HL-60/S4 treated with phorbol 12-myristate 13-acetate at 8.2 ng/mL for 4 days and 3 days (cell line): ENCODE measurements around the gene CLEC4A.
"Not testable (repeated sequence)": the region's sequence is repeated elsewhere in the genome, so short reads cannot be mapped to it uniquely, and the experiment has no call there.

Experiments used
- in situ Hi-C: fragments of 300-500 bp; cut with MboI; formaldehyde crosslinking; loops from 2 replicates; pipeline ENCODE4 v1.15.0; 2022; ENCODE audit warnings: low sequenced_read_pairs

The CLEC4A gene

GRCh38 chr12:8123124-8123912, at the start of gene CLEC4A:
Gene CLEC4A (plus strand): TSS chr12:8123617. CDS start chr12:8123879, 262 bp downstream.
- in situ Hi-C loops: loop anchor here (25.0 kb wide), 1 partner anchor 114 kb away; the partner anchor contains the start of gene FAM90A1

- in situ Hi-C loops: no loop called here
Observed at GRCh38 chr12:8075935-8076334, 47.5 kb upstream of the CLEC4A start.

- in situ Hi-C loops: no loop called here
Observed at GRCh38 chr12:8076366-8076765, 47.1 kb upstream of the CLEC4A start.

GRCh38 chr12:8077207-8077606, 46.2 kb upstream of the CLEC4A start:
- in situ Hi-C loops: no loop called here

- in situ Hi-C loops: no loop called here
Observed at GRCh38 chr12:8078398-8078797, 45.0 kb upstream of the CLEC4A start.

GRCh38 chr12:8078916-8079315, 44.5 kb upstream of the CLEC4A start:
- in situ Hi-C loops: no loop called here

- in situ Hi-C loops: no loop called here
Observed at GRCh38 chr12:8080120-8080519, 43.3 kb upstream of the CLEC4A start.

GRCh38 chr12:8081251-8081920, 42.0 kb upstream of the CLEC4A start:
- in situ Hi-C loops: no loop called here

- in situ Hi-C loops: no loop called here
Observed at GRCh38 chr12:8082808-8083100, 40.7 kb upstream of the CLEC4A start.

GRCh38 chr12:8084351-8084750, 39.1 kb upstream of the CLEC4A start:
- in situ Hi-C loops: not testable (repeated sequence)

- in situ Hi-C loops: no loop called here
Observed at GRCh38 chr12:8087666-8088065, 35.8 kb upstream of the CLEC4A start.

- in situ Hi-C loops: no loop called here
Observed at GRCh38 chr12:8088574-8088973, 34.8 kb upstream of the CLEC4A start.

- in situ Hi-C loops: not testable (repeated sequence)
Observed at GRCh38 chr12:8089277-8089676, 34.1 kb upstream of the CLEC4A start.

- in situ Hi-C loops: no loop called here
Observed at GRCh38 chr12:8089716-8090115, 33.7 kb upstream of the CLEC4A start.

GRCh38 chr12:8093291-8093690, 30.1 kb upstream of the CLEC4A start:
- in situ Hi-C loops: no loop called here

- in situ Hi-C loops: no loop called here
Observed at GRCh38 chr12:8096281-8096915, 27.0 kb upstream of the CLEC4A start.

- in situ Hi-C loops: no loop called here
Observed at GRCh38 chr12:8099235-8099634, 24.2 kb upstream of the CLEC4A start.

GRCh38 chr12:8108808-8109398, 14.5 kb upstream of the CLEC4A start:
- in situ Hi-C loops: loop anchor here (25.0 kb wide), 1 partner anchor 128 kb away; the partner anchor contains the start of gene FAM90A1

- in situ Hi-C loops: loop anchor here (25.0 kb wide), 1 partner anchor 124 kb away; the partner anchor contains the start of gene FAM90A1
Observed at GRCh38 chr12:8113117-8113516, 10.3 kb upstream of the CLEC4A start.

GRCh38 chr12:8120072-8120713, 3.2 kb upstream of the CLEC4A start:
- in situ Hi-C loops: loop anchor here (25.0 kb wide), 1 partner anchor 117 kb away; the partner anchor contains the start of gene FAM90A1

GRCh38 chr12:8127138-8127537, 3.7 kb downstream of the CLEC4A start:
- in situ Hi-C loops: no loop called here
